Endothelial cell of umbilical vein (primary cell): Measurements from ENCODE around the gene TEX54.

Experiments used
- CTCF ChIP-seq, 2 donors: IDR thresholded peaks; 1 replicate in 1 of 2; 2 replicates in 1 of 2; pipeline ENCODE4 v1.5.1; 2011; ENCODE audit warnings: low read length in 2 of 2, mild to moderate bottlenecking in 2 of 2, moderate library complexity in 2 of 2, control low read depth in 1 of 2, inconsistent platforms in 1 of 2, low read depth in 1 of 2; ENCODE audit not compliant: insufficient read depth in 1 of 2; ENCODE audit errors: extremely low read depth in 1 of 2
- EZH2 ChIP-seq: IDR thresholded peaks from 2 replicates; pipeline ENCODE4 v1.6.1; 2012; ENCODE audit warnings: borderline replicate concordance, low read depth, mild to moderate bottlenecking, moderate library complexity, low read length, inconsistent platforms; ENCODE audit not compliant: severe bottlenecking
- FOS ChIP-seq: IDR thresholded peaks from 2 replicates; pipeline ENCODE4 v1.6.1; 2011; ENCODE audit warnings: mild to moderate bottlenecking, low read length, moderate library complexity, borderline replicate concordance; ENCODE audit not compliant: insufficient read depth
- GATA2 ChIP-seq: IDR thresholded peaks from 2 replicates; pipeline ENCODE4 v1.7.0; 2011; ENCODE audit warnings: low read depth, mild to moderate bottlenecking, moderate library complexity, mixed read lengths, low read length; ENCODE audit not compliant: insufficient read length, insufficient read depth
- JUN ChIP-seq: IDR thresholded peaks from 2 replicates; pipeline ENCODE4 v1.6.1; 2011; ENCODE audit warnings: borderline replicate concordance, low read depth; ENCODE audit not compliant: insufficient read length, insufficient read depth
- MAX ChIP-seq: IDR thresholded peaks from 2 replicates; pipeline ENCODE4 v1.6.1; 2011; ENCODE audit not compliant: insufficient read depth, insufficient read length
- MYC ChIP-seq: IDR thresholded peaks from one replicate; pipeline ENCODE4 v1.6.1; 2011; ENCODE audit warnings: mild to moderate bottlenecking, low read depth, low read length
- POLR2A ChIP-seq: IDR thresholded peaks from 2 replicates; pipeline ENCODE4 v1.6.1; 2012; ENCODE audit warnings: low read depth, mild to moderate bottlenecking, control low read depth, low read length
- POLR2AphosphoS5 ChIP-seq: IDR thresholded peaks from 2 replicates; pipeline ENCODE4 v1.6.1; 2012; ENCODE audit warnings: low read depth, mild to moderate bottlenecking, control low read depth, low read length, moderate library complexity; ENCODE audit not compliant: insufficient read depth

- no peak for TF ChIP-seq CTCF (IDR thresholded peaks at IDR 0.05; ENCODE audit: extremely low read depth in 1 of 2, insufficient read depth in 1 of 2, low read depth in 1 of 2, low read length in 2 of 2)
- TF ChIP-seq POLR2A, result no peak
- TF ChIP-seq MAX, result no peak
- TF ChIP-seq EZH2, result no peak
- no peak for TF ChIP-seq POLR2AphosphoS5
- no peak for TF ChIP-seq JUN
- TF ChIP-seq FOS, result no peak
- TF ChIP-seq MYC, result no peak
- no peak for TF ChIP-seq GATA2
Measured at GRCh38 chr11:62853279-62853965, 20.8 kb upstream of the TEX54 start.
